ENCODE measurements around the gene CREG1.

DNA sequence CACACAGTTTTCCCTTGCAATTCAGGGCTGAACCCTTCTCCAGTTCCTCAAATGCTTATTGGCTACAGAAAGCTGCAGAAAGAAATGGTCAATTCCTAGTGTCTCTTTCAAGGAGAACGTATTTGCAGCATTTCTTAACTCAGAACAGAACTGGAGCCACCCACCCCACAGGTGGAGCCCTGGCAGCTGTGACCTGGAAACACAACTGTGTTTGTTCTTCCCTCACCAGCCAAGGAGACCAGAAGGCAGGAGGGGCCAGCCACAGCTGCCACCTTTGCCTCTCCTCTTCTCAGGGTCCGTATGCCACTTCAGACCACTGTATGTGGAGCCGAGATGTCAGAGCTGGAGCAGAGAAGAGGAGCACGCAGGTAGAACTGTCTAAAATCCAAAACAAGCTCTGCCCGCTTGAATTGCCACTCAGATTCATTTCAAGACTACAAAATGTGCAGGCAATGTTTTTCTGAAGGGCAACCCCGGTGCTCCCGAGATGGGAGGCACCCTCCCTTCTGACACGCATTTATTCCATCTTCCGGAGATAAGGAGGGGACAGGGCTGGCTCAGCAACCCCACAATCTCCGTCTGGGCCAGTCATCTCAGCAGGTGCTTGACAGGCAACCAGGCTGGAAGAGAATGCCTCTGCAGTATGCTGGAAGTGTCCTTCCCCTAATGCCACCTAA is 51.9 kb downstream of the CREG1 start:
- TF ChIP-seq, protein P1, sequence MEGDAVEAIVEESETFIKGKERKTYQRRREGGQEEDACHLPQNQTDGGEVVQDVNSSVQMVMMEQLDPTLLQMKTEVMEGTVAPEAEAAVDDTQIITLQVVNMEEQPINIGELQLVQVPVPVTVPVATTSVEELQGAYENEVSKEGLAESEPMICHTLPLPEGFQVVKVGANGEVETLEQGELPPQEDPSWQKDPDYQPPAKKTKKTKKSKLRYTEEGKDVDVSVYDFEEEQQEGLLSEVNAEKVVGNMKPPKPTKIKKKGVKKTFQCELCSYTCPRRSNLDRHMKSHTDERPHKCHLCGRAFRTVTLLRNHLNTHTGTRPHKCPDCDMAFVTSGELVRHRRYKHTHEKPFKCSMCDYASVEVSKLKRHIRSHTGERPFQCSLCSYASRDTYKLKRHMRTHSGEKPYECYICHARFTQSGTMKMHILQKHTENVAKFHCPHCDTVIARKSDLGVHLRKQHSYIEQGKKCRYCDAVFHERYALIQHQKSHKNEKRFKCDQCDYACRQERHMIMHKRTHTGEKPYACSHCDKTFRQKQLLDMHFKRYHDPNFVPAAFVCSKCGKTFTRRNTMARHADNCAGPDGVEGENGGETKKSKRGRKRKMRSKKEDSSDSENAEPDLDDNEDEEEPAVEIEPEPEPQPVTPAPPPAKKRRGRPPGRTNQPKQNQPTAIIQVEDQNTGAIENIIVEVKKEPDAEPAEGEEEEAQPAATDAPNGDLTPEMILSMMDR (IDR thresholded peaks at IDR 0.05) = no peak
- TF ChIP-seq POLR2A (IDR thresholded peaks at IDR 0.05) = no peak

Measured in gastroesophageal sphincter (tissue), 3 donors.